HEK293 (cell line): ENCODE data around the gene TLNRD1.

ENCODE experiments used
- BCL11B ChIP-seq: fragments of 450-650 bp; formaldehyde crosslinking; IDR thresholded peaks from 2 replicates; pipeline ENCODE4 v1.5.1; 2016; ENCODE audit warnings: low read depth, missing biosample characterization, missing genetic modification characterization
- BCL6B ChIP-seq: fragments of 450-650 bp; formaldehyde crosslinking; IDR thresholded peaks from 2 replicates; pipeline ENCODE4 v1.5.1; 2017; ENCODE audit warnings: missing biosample characterization, missing genetic modification characterization
- EGR2 ChIP-seq: fragments of 450-650 bp; formaldehyde crosslinking; IDR thresholded peaks from 2 replicates; pipeline ENCODE4 v1.5.1; 2016; ENCODE audit warnings: low read depth, missing biosample characterization, missing genetic modification characterization
- GLIS1 ChIP-seq: fragments of 450-650 bp; formaldehyde crosslinking; IDR thresholded peaks from 2 replicates; pipeline ENCODE4 v1.5.1; 2016; ENCODE audit warnings: missing biosample characterization, missing genetic modification characterization
- HOXD13 ChIP-seq: sonication (generic); formaldehyde crosslinking; IDR thresholded peaks from 2 replicates; pipeline ENCODE4 v1.8.0; 2022; ENCODE audit warnings: missing genetic modification reagents, borderline replicate concordance
- YY1 ChIP-seq: fragments of 450-650 bp; formaldehyde crosslinking; IDR thresholded peaks from 2 replicates; pipeline ENCODE4 v1.5.1; 2018; ENCODE audit warnings: missing biosample characterization, missing genetic modification characterization
- ZFP37 ChIP-seq: fragments of 450-650 bp; formaldehyde crosslinking; IDR thresholded peaks from 2 replicates; pipeline ENCODE4 v1.5.1; 2016; ENCODE audit warnings: missing biosample characterization, missing genetic modification characterization
- ZNF157 ChIP-seq: fragments of 450-650 bp; formaldehyde crosslinking; IDR thresholded peaks from 2 replicates; pipeline ENCODE4 v1.5.1; 2016; ENCODE audit warnings: missing biosample characterization, missing genetic modification characterization
- ZNF175 ChIP-seq: fragments of 450-650 bp; formaldehyde crosslinking; IDR thresholded peaks from 2 replicates; pipeline ENCODE4 v1.5.1; 2016; ENCODE audit warnings: missing biosample characterization, missing genetic modification characterization
- ZNF211 ChIP-seq: fragments of 450-650 bp; formaldehyde crosslinking; IDR thresholded peaks from 2 replicates; pipeline ENCODE4 v1.5.1; 2016; ENCODE audit warnings: low read depth, missing biosample characterization, missing genetic modification characterization
- ZNF214 ChIP-seq: fragments of 450-650 bp; formaldehyde crosslinking; IDR thresholded peaks from 2 replicates; pipeline ENCODE4 v1.5.1; 2017; ENCODE audit warnings: missing biosample characterization, mild to moderate bottlenecking, missing genetic modification characterization, borderline replicate concordance
- ZNF239 ChIP-seq: fragments of 450-650 bp; formaldehyde crosslinking; IDR thresholded peaks from 2 replicates; pipeline ENCODE4 v1.5.1; 2016; ENCODE audit warnings: missing biosample characterization, missing genetic modification characterization
- ZNF416 ChIP-seq: fragments of 450-650 bp; formaldehyde crosslinking; IDR thresholded peaks from 2 replicates; pipeline ENCODE4 v1.5.1; 2016; ENCODE audit warnings: missing biosample characterization, missing genetic modification characterization
- ZNF514 ChIP-seq: fragments of 450-650 bp; formaldehyde crosslinking; IDR thresholded peaks from 2 replicates; pipeline ENCODE4 v1.5.1; 2016; ENCODE audit warnings: missing biosample characterization, missing genetic modification characterization
- ZNF521 ChIP-seq: fragments of 450-650 bp; formaldehyde crosslinking; IDR thresholded peaks from 2 replicates; pipeline ENCODE4 v1.5.1; 2017; ENCODE audit warnings: missing biosample characterization, mild to moderate bottlenecking, missing genetic modification characterization
- ZNF544 ChIP-seq: fragments of 450-650 bp; formaldehyde crosslinking; IDR thresholded peaks from 2 replicates; pipeline ENCODE4 v1.5.0; 2017; ENCODE audit warnings: missing biosample characterization, missing genetic modification characterization
- ZNF549 ChIP-seq: fragments of 450-650 bp; IDR thresholded peaks from 2 replicates; pipeline ENCODE4 v1.5.1; 2018; ENCODE audit warnings: missing biosample characterization, missing genetic modification characterization, mild to moderate bottlenecking, inconsistent platforms, moderate library complexity
- ZNF626 ChIP-seq: fragments of 450-650 bp; sonication (Bioruptor Pico); formaldehyde crosslinking; IDR thresholded peaks from 2 replicates; pipeline ENCODE4 v1.5.1; 2018; ENCODE audit warnings: missing biosample characterization, missing genetic modification characterization, inconsistent platforms
- ZNF660 ChIP-seq: fragments of 450-650 bp; IDR thresholded peaks from 2 replicates; pipeline ENCODE4 v1.5.1; 2018; ENCODE audit warnings: missing biosample characterization, mild to moderate bottlenecking, missing genetic modification characterization
- ZNF704 ChIP-seq: fragments of 450-650 bp; formaldehyde crosslinking; IDR thresholded peaks from 2 replicates; pipeline ENCODE4 v1.5.1; 2016; ENCODE audit warnings: missing biosample characterization, missing genetic modification characterization
- ZSCAN4 ChIP-seq: fragments of 450-650 bp; formaldehyde crosslinking; IDR thresholded peaks from 2 replicates; pipeline ENCODE4 v1.5.1; 2017; ENCODE audit warnings: missing biosample characterization, missing genetic modification characterization
- TF ChIP-seq, protein P1 (sequence below): fragments of 450-650 bp; formaldehyde crosslinking; IDR thresholded peaks from 2 replicates; pipeline ENCODE4 v1.5.1; 2016; ENCODE audit warnings: missing biosample characterization, missing genetic modification characterization
- TF ChIP-seq, protein P2 (sequence below): fragments of 450-650 bp; formaldehyde crosslinking; IDR thresholded peaks from 2 replicates; pipeline ENCODE4 v1.5.0; 2017; ENCODE audit warnings: missing biosample characterization, missing genetic modification characterization, borderline replicate concordance
- TF ChIP-seq, protein P3 (sequence below): fragments of 450-650 bp; formaldehyde crosslinking; conservative IDR thresholded peaks from 2 replicates; pipeline ENCODE4 v1.5.1; 2016; ENCODE audit warnings: low read depth, missing biosample characterization, missing genetic modification characterization
- TF ChIP-seq, protein P4 (sequence below): fragments of 450-650 bp; formaldehyde crosslinking; IDR thresholded peaks from 2 replicates; pipeline ENCODE4 v1.5.1; 2016; ENCODE audit warnings: missing biosample characterization, missing genetic modification characterization

The TLNRD1 gene

DNA sequence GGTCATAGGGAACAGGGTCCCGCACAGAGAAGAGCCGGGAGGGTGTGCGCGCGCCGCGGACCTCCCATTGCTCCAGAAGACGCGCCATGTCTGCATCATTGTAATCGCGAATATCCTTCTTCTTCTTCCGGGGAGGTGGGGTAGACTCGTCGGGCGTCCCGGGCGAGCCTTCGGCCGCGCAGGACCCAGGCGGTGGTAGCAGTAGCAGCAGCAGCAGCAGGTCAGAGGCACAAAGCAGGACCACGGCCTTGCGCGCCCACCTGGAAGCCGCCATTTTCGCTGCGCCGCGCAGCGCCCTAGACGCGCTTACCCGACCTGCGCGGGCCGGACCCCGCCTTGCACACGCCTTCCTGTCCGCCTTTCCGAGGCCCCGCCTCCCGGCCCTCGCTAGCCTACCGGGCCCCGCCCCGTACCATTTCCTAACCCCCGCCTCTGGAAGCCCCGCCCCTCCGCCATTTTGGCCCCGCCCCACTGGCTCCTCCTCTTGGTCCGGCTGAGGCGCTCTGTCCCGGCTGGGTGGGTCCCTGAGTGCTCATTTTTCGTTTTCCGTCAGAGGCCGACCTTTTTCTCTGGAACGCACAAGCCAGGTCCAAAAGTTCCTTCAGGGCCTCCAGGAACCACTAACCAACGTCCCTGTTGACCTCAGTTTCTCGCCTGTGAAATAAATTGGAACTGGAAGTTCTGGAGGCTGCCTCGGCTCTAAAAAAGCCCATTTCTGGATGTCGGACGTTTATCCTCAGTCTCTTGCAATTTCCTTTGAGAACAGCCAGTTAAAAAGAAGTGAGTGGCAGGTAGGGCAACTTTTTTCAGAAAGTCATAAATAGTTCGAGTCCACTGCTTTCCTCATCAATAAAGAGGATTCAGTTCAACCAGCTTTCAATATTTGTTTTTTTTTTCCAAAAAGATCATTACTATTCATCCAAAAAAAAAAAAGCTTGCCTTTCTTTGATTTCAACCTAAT, 10.9 kb upstream of the TLNRD1 start, which contains the start of gene MESD (continued):
- no peak for TF ChIP-seq ZNF626 (tag by site-specific recombination)
- no peak for TF ChIP-seq BCL11B (tag by site-specific recombination)
- no peak for TF ChIP-seq ZNF239 (tag by site-specific recombination)
- no peak for TF ChIP-seq ZNF521
- TF ChIP-seq ZNF175 (tag by site-specific recombination) = no peak
- TF ChIP-seq ZNF157 (tag by site-specific recombination) = no peak
- peak; percentile 78 for TF ChIP-seq EGR2 (tag by site-specific recombination)
- TF ChIP-seq ZSCAN4 (tag by site-specific recombination) = no peak
- peak; percentile 98 for TF ChIP-seq YY1 (tag by site-specific recombination)
- TF ChIP-seq ZNF214 (tag by site-specific recombination) = no peak
- no peak for TF ChIP-seq ZNF704 (tag by site-specific recombination)
- TF ChIP-seq ZFP37 (tag by site-specific recombination) = peak; percentile 88; the same call in 1 of the 2 replicates
- peak; percentile 96 for TF ChIP-seq ZNF660 (tag by site-specific recombination)
- TF ChIP-seq ZNF211 (tag by site-specific recombination) = no peak
- no peak for TF ChIP-seq ZNF416
- no peak for TF ChIP-seq BCL6B
- no peak for TF ChIP-seq ZNF549 (tag by site-specific recombination)
- TF ChIP-seq, protein P1, sequence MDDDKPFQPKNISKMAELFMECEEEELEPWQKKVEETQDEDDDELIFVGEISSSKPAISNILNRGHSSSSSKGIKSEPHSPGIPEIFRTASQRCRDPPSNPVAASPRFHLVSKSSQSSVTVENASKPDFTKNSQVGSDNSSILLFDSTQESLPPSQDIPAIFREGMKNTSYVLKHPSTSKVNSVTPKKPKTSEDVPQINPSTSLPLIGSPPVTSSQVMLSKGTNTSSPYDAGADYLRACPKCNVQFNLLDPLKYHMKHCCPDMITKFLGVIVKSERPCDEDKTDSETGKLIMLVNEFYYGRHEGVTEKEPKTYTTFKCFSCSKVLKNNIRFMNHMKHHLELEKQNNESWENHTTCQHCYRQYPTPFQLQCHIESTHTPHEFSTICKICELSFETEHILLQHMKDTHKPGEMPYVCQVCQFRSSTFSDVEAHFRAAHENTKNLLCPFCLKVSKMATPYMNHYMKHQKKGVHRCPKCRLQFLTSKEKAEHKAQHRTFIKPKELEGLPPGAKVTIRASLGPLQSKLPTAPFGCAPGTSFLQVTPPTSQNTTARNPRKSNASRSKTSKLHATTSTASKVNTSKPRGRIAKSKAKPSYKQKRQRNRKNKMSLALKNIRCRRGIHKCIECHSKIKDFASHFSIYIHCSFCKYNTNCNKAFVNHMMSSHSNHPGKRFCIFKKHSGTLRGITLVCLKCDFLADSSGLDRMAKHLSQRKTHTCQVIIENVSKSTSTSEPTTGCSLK (tag by site-specific recombination) = no peak
- 0 out of 2 replicates have a peak, but pooled peaks have one; percentile 45 for TF ChIP-seq GLIS1 (tag by site-specific recombination)
- TF ChIP-seq, protein P2, sequence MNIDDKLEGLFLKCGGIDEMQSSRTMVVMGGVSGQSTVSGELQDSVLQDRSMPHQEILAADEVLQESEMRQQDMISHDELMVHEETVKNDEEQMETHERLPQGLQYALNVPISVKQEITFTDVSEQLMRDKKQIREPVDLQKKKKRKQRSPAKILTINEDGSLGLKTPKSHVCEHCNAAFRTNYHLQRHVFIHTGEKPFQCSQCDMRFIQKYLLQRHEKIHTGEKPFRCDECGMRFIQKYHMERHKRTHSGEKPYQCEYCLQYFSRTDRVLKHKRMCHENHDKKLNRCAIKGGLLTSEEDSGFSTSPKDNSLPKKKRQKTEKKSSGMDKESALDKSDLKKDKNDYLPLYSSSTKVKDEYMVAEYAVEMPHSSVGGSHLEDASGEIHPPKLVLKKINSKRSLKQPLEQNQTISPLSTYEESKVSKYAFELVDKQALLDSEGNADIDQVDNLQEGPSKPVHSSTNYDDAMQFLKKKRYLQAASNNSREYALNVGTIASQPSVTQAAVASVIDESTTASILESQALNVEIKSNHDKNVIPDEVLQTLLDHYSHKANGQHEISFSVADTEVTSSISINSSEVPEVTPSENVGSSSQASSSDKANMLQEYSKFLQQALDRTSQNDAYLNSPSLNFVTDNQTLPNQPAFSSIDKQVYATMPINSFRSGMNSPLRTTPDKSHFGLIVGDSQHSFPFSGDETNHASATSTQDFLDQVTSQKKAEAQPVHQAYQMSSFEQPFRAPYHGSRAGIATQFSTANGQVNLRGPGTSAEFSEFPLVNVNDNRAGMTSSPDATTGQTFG = no peak
- TF ChIP-seq HOXD13 (CRISPR knock-in tag) = 0 out of 2 replicates have a peak, but pooled peaks have one; percentile 21
- TF ChIP-seq ZNF514 (tag by site-specific recombination) = no peak
- no peak for TF ChIP-seq ZNF544 (tag by site-specific recombination)
- TF ChIP-seq, protein P3, sequence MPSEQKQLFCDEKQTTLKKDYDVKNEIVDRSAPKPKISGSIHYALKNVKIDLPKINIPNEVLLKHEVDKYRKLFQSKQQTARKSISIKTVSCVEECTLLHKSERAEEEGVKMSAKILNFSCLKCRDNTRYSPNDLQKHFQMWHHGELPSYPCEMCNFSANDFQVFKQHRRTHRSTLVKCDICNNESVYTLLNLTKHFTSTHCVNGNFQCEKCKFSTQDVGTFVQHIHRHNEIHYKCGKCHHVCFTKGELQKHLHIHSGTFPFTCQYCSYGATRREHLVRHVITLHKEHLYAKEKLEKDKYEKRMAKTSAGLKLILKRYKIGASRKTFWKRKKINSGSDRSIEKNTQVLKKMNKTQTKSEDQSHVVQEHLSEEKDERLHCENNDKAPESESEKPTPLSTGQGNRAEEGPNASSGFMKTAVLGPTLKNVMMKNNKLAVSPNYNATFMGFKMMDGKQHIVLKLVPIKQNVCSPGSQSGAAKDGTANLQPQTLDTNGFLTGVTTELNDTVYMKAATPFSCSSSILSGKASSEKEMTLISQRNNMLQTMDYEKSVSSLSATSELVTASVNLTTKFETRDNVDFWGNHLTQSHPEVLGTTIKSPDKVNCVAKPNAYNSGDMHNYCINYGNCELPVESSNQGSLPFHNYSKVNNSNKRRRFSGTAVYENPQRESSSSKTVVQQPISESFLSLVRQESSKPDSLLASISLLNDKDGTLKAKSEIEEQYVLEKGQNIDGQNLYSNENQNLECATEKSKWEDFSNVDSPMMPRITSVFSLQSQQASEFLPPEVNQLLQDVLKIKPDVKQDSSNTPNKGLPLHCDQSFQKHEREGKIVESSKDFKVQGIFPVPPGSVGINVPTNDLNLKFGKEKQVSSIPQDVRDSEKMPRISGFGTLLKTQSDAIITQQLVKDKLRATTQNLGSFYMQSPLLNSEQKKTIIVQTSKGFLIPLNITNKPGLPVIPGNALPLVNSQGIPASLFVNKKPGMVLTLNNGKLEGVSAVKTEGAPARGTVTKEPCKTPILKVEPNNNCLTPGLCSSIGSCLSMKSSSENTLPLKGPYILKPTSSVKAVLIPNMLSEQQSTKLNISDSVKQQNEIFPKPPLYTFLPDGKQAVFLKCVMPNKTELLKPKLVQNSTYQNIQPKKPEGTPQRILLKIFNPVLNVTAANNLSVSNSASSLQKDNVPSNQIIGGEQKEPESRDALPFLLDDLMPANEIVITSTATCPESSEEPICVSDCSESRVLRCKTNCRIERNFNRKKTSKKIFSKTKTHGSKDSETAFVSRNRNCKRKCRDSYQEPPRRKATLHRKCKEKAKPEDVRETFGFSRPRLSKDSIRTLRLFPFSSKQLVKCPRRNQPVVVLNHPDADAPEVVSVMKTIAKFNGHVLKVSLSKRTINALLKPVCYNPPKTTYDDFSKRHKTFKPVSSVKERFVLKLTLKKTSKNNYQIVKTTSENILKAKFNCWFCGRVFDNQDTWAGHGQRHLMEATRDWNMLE (tag by site-specific recombination) = no peak; the same call in 1 of the 2 replicates
- TF ChIP-seq, protein P4, sequence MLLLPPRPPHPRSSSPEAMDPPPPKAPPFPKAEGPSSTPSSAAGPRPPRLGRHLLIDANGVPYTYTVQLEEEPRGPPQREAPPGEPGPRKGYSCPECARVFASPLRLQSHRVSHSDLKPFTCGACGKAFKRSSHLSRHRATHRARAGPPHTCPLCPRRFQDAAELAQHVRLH = peak; percentile 34; the same call in 1 of the 2 replicates
